ENCODE measurements around the gene SDF4.

SDF4 gene

GRCh38 chr1:1175221-1176062 lies 56.4 kb downstream of the SDF4 start:
- DNase-seq: no peak

GRCh38 chr1:1173793-1174415 lies 57.9 kb downstream of the SDF4 start, which contains the start of gene TTLL10:
Gene TTLL10, plus strand, starts transcription at chr1:1173880. Its CDS starts 5,336 bp downstream, at chr1:1179216.
- no peak for DNase-seq

DNA sequence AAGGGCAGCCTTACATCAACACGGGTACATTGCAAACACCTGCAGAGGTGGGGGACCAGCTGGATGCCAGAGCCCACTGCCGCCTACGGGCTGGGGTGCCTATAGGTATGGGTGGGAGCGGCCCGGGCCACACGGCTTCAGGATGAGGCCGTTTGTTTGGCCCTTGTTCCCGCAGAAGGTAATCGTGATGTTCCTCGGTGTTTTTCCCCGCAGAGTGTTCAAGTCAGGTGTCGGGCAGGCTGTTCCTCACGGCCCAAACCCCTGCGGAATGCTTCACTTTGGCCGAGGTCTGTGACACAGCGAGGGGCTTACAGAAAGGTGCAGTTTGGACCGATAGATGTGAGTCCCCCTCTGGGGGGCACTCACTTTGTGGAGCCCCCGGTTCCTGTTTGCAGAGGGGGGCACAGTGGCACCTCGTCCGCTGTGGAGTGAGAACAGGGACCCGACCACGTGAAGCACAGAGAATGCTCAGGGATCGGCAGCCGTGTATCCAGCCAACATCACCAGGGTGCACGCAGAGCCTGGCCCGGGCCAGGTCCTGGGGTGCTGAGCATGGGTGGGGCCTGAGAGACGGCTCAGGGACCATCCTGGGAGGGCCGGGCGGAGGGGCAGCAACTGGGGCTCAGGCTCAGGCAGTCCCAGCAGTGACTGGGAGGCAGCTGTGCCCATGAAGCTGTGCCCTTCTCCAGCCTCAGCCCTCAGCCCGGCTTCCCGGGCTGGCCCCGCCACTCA lies 58.6 kb downstream of the SDF4 start:
- no peak for DNase-seq

DNA sequence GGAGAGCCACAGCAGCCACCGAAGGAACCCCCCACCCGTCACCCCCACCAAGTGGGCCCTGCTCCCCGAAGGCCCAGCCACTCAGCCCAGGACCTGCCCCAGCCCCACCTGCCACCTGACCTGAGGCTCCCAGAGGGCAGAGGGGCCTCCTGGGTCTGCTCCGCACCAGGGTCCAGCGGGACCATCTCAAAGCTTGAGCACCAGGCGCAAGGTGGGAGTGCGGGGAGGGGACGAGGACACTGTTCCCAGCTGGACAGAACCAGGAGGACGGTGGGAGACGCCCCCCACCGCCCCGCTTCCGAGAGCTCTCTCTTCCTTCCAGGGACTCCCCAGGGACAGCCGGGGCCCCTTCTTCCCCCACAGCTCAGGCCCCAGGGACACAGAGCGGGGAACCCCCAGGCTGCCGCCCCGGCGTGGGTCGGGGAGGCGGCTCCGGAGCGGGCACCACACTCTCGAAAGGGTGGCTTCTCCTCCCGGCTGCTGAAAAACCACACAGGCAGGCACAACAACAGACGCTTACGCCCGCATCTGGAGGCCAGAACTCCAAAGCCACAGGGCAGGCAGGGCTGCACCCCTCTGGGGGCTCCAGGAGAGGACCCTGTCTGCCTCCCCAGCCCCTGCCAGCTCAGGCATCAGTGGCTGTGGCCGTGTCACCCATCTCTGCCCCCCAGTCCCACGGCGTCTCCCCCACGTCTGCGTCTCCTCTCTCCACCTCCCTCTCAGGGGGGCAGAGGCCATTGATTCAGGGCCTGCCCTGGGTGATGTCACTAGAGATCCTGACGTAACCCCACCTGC lies 60.1 kb downstream of the SDF4 start:
- DNase-seq: no peak

- no peak for DNase-seq
Observed at GRCh38 chr1:1171161-1171545, 60.6 kb downstream of the SDF4 start.

- DNase-seq: no peak
Observed at GRCh38 chr1:1170215-1171091, 61.3 kb downstream of the SDF4 start.

- no peak for DNase-seq
Observed at GRCh38 chr1:1169429-1170214, 62.2 kb downstream of the SDF4 start.

GRCh38 chr1:1168451-1169411 lies 63.1 kb downstream of the SDF4 start:
- DNase-seq: no peak

GRCh38 chr1:1167841-1168450 lies 63.9 kb downstream of the SDF4 start:
- DNase-seq: no peak

GRCh38 chr1:1167398-1167821 lies 64.4 kb downstream of the SDF4 start:
- no peak for DNase-seq

Data from bone marrow (tissue), 2 donors.